ENCODE measurements around the gene PRKACB. TPM values are rescaled to one million over a fixed set of nuclear protein-coding genes. Genes with fewer than 3 reads are reported as not detected.

The PRKACB gene
- total and polyA plus RNA-seq, 2 experiments from 2014 or later: 14.6 to 28.0 TPM

DNA sequence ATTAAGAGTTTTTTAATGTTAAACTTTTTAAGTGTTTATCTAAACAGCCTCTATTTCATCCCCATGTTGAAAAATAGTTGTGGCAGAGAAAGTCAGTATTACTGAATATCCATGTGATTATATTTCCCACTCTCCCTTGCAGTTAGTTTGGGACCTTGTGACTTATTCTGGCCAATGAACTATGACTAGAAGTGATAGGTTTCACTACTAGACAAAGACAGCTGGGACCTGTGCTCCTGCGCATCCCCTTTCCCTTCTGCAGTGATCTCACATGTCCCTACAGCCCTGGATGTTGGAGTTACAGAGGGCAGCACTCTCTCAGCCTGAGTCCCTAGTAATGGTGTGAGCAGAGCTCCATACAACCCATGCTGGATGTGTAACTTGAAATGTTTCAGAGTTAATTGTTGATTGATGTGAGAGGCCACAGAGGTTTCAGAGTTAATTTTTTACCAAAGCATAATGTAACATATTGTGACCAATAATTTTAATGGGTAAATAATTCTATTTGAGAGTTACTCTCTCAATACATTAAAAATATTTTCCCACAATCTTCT, 138.8 kb downstream of the PRKACB start:
- TF ChIP-seq NANOG (IDR thresholded peaks at IDR 0.05; ENCODE audit: borderline replicate concordance) (no peak), ZNF114 (CRISPR knock-in tag; IDR thresholded peaks at IDR 0.05) (no peak), EZH2phosphoT487 (IDR thresholded peaks at IDR 0.05; ENCODE audit: unreplicated experiment) (no peak), ZNF331 (CRISPR knock-in tag; IDR thresholded peaks at IDR 0.05; ENCODE audit: low read depth) (no peak), POLR2AphosphoS5 (IDR thresholded peaks at IDR 0.05; ENCODE audit: low read depth) (no peak), EZH2 (IDR thresholded peaks at IDR 0.05; ENCODE audit: low read depth, unreplicated experiment) (no peak), ZNF462 (CRISPR knock-in tag; IDR thresholded peaks at IDR 0.05) (no peak), JUNB (IDR thresholded peaks at IDR 0.05; ENCODE audit: unreplicated experiment) (no peak), STAT1 (IDR thresholded peaks at IDR 0.05; ENCODE audit: unreplicated experiment) (no peak), REST (IDR thresholded peaks at IDR 0.05; ENCODE audit: unreplicated experiment) (no peak), ETS1 (IDR thresholded peaks at IDR 0.05) (no peak), CREB1 (CRISPR knock-in tag; IDR thresholded peaks at IDR 0.05; ENCODE audit: low read depth) (no peak)
- TF ChIP-seq, protein P1, sequence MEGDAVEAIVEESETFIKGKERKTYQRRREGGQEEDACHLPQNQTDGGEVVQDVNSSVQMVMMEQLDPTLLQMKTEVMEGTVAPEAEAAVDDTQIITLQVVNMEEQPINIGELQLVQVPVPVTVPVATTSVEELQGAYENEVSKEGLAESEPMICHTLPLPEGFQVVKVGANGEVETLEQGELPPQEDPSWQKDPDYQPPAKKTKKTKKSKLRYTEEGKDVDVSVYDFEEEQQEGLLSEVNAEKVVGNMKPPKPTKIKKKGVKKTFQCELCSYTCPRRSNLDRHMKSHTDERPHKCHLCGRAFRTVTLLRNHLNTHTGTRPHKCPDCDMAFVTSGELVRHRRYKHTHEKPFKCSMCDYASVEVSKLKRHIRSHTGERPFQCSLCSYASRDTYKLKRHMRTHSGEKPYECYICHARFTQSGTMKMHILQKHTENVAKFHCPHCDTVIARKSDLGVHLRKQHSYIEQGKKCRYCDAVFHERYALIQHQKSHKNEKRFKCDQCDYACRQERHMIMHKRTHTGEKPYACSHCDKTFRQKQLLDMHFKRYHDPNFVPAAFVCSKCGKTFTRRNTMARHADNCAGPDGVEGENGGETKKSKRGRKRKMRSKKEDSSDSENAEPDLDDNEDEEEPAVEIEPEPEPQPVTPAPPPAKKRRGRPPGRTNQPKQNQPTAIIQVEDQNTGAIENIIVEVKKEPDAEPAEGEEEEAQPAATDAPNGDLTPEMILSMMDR (conservative IDR thresholded peaks at IDR 0.05; ENCODE audit: low read depth in 2 of 2): no peak
- H3K4me2 ChIP-seq: no peak overlapping the region
- no peaks in the 10 kb centered on the region for H3K79me2 ChIP-seq (replicated peaks; ENCODE audit: insufficient read depth)
- H3K9me3 Mint-ChIP-seq: peaks cover 24% of the 10 kb centered on the region
- H3K4me1 Mint-ChIP-seq: no peaks in the 10 kb centered on the region
- H3K4me3 Mint-ChIP-seq: no peak overlapping the region
- peaks cover 24% of the 10 kb centered on the region for H3K36me3 Mint-ChIP-seq (ENCODE audit: low read depth)
- no peak for DNase-seq (ENCODE audit: low spot score)
- no peak overlapping the region for H3K27ac Mint-ChIP-seq
- H3K27me3 ChIP-seq (ENCODE audit: insufficient read depth): no peaks in the 10 kb centered on the region
- H3K27me3 Mint-ChIP-seq (ENCODE audit: insufficient read depth, low read depth, poor library complexity): peaks cover 1% of the 10 kb centered on the region
- H3K27ac ChIP-seq (ENCODE audit: low read depth): no peak overlapping the region
- no peaks in the 10 kb centered on the region for H3K36me3 ChIP-seq (ENCODE audit: insufficient read depth)
- H4K20me1 ChIP-seq (replicated peaks; ENCODE audit: insufficient read depth): no peaks in the 10 kb centered on the region
- H3K9me2 ChIP-seq (ENCODE audit: insufficient read depth): no peaks in the 10 kb centered on the region; the same call in 1 of the 2 replicates
- H3F3A ChIP-seq (replicated peaks; ENCODE audit: low read depth): no peaks in the 10 kb centered on the region
- H3K4me1 ChIP-seq (ENCODE audit: insufficient read depth): no peaks in the 10 kb centered on the region
- no peak overlapping the region for H3K4me3 ChIP-seq
- no peak overlapping the region for H2AFZ ChIP-seq
- ATAC-seq: no peak

Measured in GM23338 (cell line).